ENCODE data around the gene TTC4. TPM values are rescaled to one million over a fixed set of nuclear protein-coding genes. Genes with fewer than 3 reads are reported as not detected.

Gene TTC4
- total and polyA plus RNA-seq, 2 experiments from 2014 or later: 14.0 to 20.0 TPM

DNA sequence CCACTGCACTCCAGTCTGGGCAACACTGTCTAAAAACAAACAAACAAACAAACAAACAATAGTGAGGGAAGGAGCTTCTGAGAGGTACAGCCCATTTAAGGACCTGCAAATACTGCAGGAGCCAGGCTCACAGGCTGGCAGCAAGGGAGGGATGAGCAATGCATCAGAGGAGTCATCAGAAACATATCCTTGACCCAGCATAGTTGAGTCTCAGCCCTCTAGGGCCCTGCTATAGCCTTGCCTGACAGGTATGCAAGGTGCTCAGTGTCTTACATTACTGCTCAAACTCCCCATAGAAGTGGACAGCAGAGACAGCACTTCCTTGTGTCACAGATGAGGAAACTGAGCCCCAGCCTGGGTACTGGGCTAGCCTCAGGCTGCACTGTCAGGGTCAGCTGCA, 7.3 kb upstream of the TTC4 start:
- Histone ChIP-seq H2AFZ (no peak overlapping the region), H3K36me3 (replicated peaks; ENCODE audit: insufficient read depth, low read depth) (no peaks in the 10 kb centered on the region), H3K4me2 (no peak overlapping the region), H3K9me3 (ENCODE audit: low read depth) (no peaks in the 10 kb centered on the region), H3K79me2 (no peaks in the 10 kb centered on the region), H3K27ac (no peak overlapping the region), H3K9me2 (replicated peaks; ENCODE audit: insufficient read depth) (no peaks in the 10 kb centered on the region), H3K4me1 (ENCODE audit: insufficient read depth) (no peaks in the 10 kb centered on the region), H3K4me3 (no peak overlapping the region), H4K20me1 (ENCODE audit: insufficient read depth, poor library complexity, severe bottlenecking) (no peaks in the 10 kb centered on the region), H3K27me3 (peaks cover 4% of the 10 kb centered on the region)
- DNase-seq (ENCODE audit: low spot score): no peak
- no peak for TF ChIP-seq EZH2phosphoT487 (IDR thresholded peaks at IDR 0.05; ENCODE audit: low read depth, severe bottlenecking, unreplicated experiment)
- no peak for TF ChIP-seq EZH2 (IDR thresholded peaks at IDR 0.05; ENCODE audit: borderline replicate concordance)
- TF ChIP-seq, protein P1, sequence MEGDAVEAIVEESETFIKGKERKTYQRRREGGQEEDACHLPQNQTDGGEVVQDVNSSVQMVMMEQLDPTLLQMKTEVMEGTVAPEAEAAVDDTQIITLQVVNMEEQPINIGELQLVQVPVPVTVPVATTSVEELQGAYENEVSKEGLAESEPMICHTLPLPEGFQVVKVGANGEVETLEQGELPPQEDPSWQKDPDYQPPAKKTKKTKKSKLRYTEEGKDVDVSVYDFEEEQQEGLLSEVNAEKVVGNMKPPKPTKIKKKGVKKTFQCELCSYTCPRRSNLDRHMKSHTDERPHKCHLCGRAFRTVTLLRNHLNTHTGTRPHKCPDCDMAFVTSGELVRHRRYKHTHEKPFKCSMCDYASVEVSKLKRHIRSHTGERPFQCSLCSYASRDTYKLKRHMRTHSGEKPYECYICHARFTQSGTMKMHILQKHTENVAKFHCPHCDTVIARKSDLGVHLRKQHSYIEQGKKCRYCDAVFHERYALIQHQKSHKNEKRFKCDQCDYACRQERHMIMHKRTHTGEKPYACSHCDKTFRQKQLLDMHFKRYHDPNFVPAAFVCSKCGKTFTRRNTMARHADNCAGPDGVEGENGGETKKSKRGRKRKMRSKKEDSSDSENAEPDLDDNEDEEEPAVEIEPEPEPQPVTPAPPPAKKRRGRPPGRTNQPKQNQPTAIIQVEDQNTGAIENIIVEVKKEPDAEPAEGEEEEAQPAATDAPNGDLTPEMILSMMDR (IDR thresholded peaks at IDR 0.05; ENCODE audit: poor library complexity): no peak

DNA sequence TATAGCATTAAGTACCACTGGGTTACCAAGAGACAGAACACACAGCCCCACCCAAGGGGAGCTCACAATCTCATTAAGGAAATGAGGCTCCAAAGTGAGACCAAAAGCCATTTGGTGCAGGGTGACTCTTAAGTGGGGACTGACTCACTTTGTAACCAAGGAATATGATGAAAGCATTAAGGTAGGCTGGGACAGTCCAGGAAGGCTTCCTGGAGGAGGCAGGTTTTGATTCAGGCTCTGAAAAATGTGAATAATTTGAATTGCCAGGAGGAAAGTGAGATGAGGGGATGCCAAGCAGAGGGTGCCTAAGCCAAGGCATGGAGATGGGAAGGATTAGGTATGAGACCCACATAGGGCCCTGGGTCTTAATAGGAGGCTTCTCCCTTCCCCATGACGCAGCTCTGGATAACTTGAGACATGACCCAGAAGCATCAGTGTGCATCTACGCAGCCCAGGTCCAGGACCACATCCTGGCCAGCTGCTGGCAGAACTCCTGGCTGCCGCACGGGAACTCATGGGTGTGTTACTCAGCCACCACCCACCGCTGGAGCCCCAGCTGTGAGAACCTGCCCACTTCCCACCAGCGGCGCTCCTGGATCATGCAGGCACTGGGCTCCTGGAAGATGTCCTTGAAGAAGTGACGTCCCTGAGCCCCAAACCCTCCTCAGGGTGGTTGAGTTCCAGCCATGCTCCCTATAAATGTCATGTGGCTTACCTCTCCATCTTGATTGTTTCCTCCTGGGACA, 5.9 kb upstream of the TTC4 start:
- H3K79me2 ChIP-seq: no peaks in the 10 kb centered on the region
- no peak for TF ChIP-seq EZH2phosphoT487 (IDR thresholded peaks at IDR 0.05; ENCODE audit: low read depth, severe bottlenecking, unreplicated experiment)
- no peak for TF ChIP-seq EZH2 (IDR thresholded peaks at IDR 0.05; ENCODE audit: borderline replicate concordance)
- TF ChIP-seq, protein P1 (IDR thresholded peaks at IDR 0.05; ENCODE audit: poor library complexity): no peak
- H2AFZ ChIP-seq: no peak overlapping the region
- no peak overlapping the region for H3K4me3 ChIP-seq
- no peaks in the 10 kb centered on the region for H3K36me3 ChIP-seq (replicated peaks; ENCODE audit: insufficient read depth, low read depth)
- no peaks in the 10 kb centered on the region for H3K4me1 ChIP-seq (ENCODE audit: insufficient read depth)
- no peak overlapping the region for H3K27ac ChIP-seq
- 76% methylated on average over 8 of the region's 8 CpGs for WGBS (ENCODE audit: low lambda C conversion rate, missing lambda C conversion rate)
- H3K9me3 ChIP-seq (ENCODE audit: low read depth): no peaks in the 10 kb centered on the region
- no peak for DNase-seq (ENCODE audit: low spot score)
- H3K27me3 ChIP-seq: peaks cover 4% of the 10 kb centered on the region
- H4K20me1 ChIP-seq (ENCODE audit: insufficient read depth, poor library complexity, severe bottlenecking): no peaks in the 10 kb centered on the region
- H3K9me2 ChIP-seq (replicated peaks; ENCODE audit: insufficient read depth): no peaks in the 10 kb centered on the region
- H3K4me2 ChIP-seq: no peak overlapping the region

DNA sequence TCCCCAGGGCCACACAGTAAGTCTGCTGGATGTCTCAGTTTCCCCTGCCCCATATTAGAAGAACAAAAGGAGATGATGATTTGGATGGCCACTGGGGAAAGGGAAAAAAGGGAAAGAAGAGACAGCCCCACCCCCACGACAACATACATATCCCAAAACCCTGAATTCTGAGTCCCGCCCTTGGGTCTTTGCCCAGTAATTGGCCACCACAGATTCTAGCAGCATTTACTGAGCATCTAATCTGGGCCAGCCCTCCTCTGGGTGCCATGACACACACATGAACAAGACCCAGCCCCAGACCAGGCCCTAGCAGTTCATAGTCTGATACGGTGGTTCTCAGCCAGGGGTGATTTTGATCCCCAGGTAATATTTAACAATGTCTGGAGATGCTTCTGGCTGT, 5.2 kb upstream of the TTC4 start:
- no peak overlapping the region for H3K27ac ChIP-seq
- no peaks in the 10 kb centered on the region for H4K20me1 ChIP-seq (ENCODE audit: insufficient read depth, poor library complexity, severe bottlenecking)
- no peaks in the 10 kb centered on the region for H3K4me1 ChIP-seq (ENCODE audit: insufficient read depth)
- H2AFZ ChIP-seq: no peak overlapping the region
- no peak overlapping the region for H3K4me2 ChIP-seq
- peaks cover 4% of the 10 kb centered on the region for H3K27me3 ChIP-seq
- TF ChIP-seq, protein P1 (IDR thresholded peaks at IDR 0.05; ENCODE audit: poor library complexity): no peak
- TF ChIP-seq EZH2 (IDR thresholded peaks at IDR 0.05; ENCODE audit: borderline replicate concordance): no peak
- no peak for TF ChIP-seq EZH2phosphoT487 (IDR thresholded peaks at IDR 0.05; ENCODE audit: low read depth, severe bottlenecking, unreplicated experiment)
- no peak overlapping the region for H3K4me3 ChIP-seq
- no peaks in the 10 kb centered on the region for H3K79me2 ChIP-seq
- 84% methylated on average over 3 of the region's 3 CpGs for WGBS (ENCODE audit: low lambda C conversion rate, missing lambda C conversion rate)
- H3K36me3 ChIP-seq (replicated peaks; ENCODE audit: insufficient read depth, low read depth): no peaks in the 10 kb centered on the region
- no peaks in the 10 kb centered on the region for H3K9me3 ChIP-seq (ENCODE audit: low read depth)
- H3K9me2 ChIP-seq (replicated peaks; ENCODE audit: insufficient read depth): no peaks in the 10 kb centered on the region
- DNase-seq (ENCODE audit: low spot score): no peak

All from hepatocyte (in vitro differentiated cells).